Neural crest cell (in vitro differentiated cells): ENCODE results near the gene NFKBIB. TPM values are rescaled to one million over a fixed set of nuclear protein-coding genes. Genes with fewer than 3 reads are reported as not detected.

ENCODE experiments used
- DNase-seq: peaks from one replicate; pipeline ENCODE4 v3.0.0; 2021; ENCODE audit warnings: low read depth, mixed read lengths, low spot score
- H3K27ac Mint-ChIP-seq: one replicate; pipeline ENCODE4 v1.8.0; 2021; ENCODE audit warnings: mild to moderate bottlenecking, mixed read lengths; ENCODE audit not compliant: unreplicated experiment
- H3K27me3 Mint-ChIP-seq: 2 replicates; pipeline ENCODE4 v1.8.0; 2021; ENCODE audit warnings: low read depth, mild to moderate bottlenecking, mixed read lengths
- H3K36me3 Mint-ChIP-seq: 2 replicates; pipeline ENCODE4 v1.8.0; 2021; ENCODE audit warnings: low read depth, mild to moderate bottlenecking, mixed read lengths
- H3K4me1 Mint-ChIP-seq: 2 replicates; pipeline ENCODE4 v1.8.0; 2021; ENCODE audit warnings: mixed read lengths
- H3K4me3 Mint-ChIP-seq: one replicate; pipeline ENCODE4 v1.8.0; 2021; ENCODE audit warnings: mild to moderate bottlenecking, mixed read lengths
- H3K9me3 Mint-ChIP-seq: 2 replicates; pipeline ENCODE4 v1.8.0; 2021; ENCODE audit warnings: mixed read lengths
- CTCF ChIP-seq: fragments of 200-600 bp; sonication (generic); conservative IDR thresholded peaks from 2 replicates; pipeline ENCODE4 v1.5.0; 2021; ENCODE audit warnings: antibody characterized with exemption, mild to moderate bottlenecking
- total RNA-seq: library from RNA; stranded (reverse); gene quantifications from 2 replicates; pipeline ENCODE4 v1.2.1, GENCODE V29; 2021

The NFKBIB gene
- total RNA-seq, 1 donor from 2014 or later, result 21.2 TPM

- no peak overlapping the region for H3K4me3 Mint-ChIP-seq
- no peak overlapping the region for H3K27ac Mint-ChIP-seq
- no peak for DNase-seq
- TF ChIP-seq CTCF, result no peak
- H3K9me3 Mint-ChIP-seq, result no peaks in the 10 kb centered on the region
- peaks cover 12% of the 10 kb centered on the region for H3K36me3 Mint-ChIP-seq
- H3K27me3 Mint-ChIP-seq, result peaks cover 4% of the 10 kb centered on the region
- no peaks in the 10 kb centered on the region for H3K4me1 Mint-ChIP-seq
These were observed 42.2 kb downstream of the NFKBIB start for GRCh38 chr19:38941979-38942378.

- no peak for DNase-seq
- no peak for TF ChIP-seq CTCF
- no peaks in the 10 kb centered on the region for H3K9me3 Mint-ChIP-seq
- no peak overlapping the region for H3K4me3 Mint-ChIP-seq
- H3K36me3 Mint-ChIP-seq, result peaks cover 12% of the 10 kb centered on the region
- H3K27me3 Mint-ChIP-seq, result peaks cover 4% of the 10 kb centered on the region
- H3K27ac Mint-ChIP-seq, result no peak overlapping the region
- no peaks in the 10 kb centered on the region for H3K4me1 Mint-ChIP-seq
These were observed 42.9 kb downstream of the NFKBIB start for GRCh38 chr19:38942471-38943181.

GRCh38 chr19:38944981-38945506 lies 45.3 kb downstream of the NFKBIB start:
- no peak overlapping the region for H3K27ac Mint-ChIP-seq
- H3K36me3 Mint-ChIP-seq, result peaks cover 12% of the 10 kb centered on the region
- TF ChIP-seq CTCF, result no peak
- peaks cover 11% of the 10 kb centered on the region for H3K4me1 Mint-ChIP-seq
- peak overlapping the region; percentile 4 for H3K4me3 Mint-ChIP-seq
- H3K27me3 Mint-ChIP-seq, result peaks cover 3% of the 10 kb centered on the region
- H3K9me3 Mint-ChIP-seq, result no peaks in the 10 kb centered on the region
- DNase-seq, result no peak

- DNase-seq, result no peak
- peaks cover 15% of the 10 kb centered on the region for H3K4me1 Mint-ChIP-seq
- peaks cover 12% of the 10 kb centered on the region for H3K36me3 Mint-ChIP-seq
- H3K27me3 Mint-ChIP-seq, result peaks cover 3% of the 10 kb centered on the region
- H3K27ac Mint-ChIP-seq, result no peak overlapping the region
- TF ChIP-seq CTCF, result no peak
- no peak overlapping the region for H3K4me3 Mint-ChIP-seq
- no peaks in the 10 kb centered on the region for H3K9me3 Mint-ChIP-seq
These were observed 45.9 kb downstream of the NFKBIB start for GRCh38 chr19:38945562-38946228.

- Mint-ChIP-seq H3K36me3 (peaks cover 12% of the 10 kb centered on the region), H3K27ac (no peak overlapping the region), H3K4me1 (peaks cover 15% of the 10 kb centered on the region), H3K4me3 (peak overlapping the region; percentile 56), H3K27me3 (peaks cover 3% of the 10 kb centered on the region), H3K9me3 (no peaks in the 10 kb centered on the region)
- TF ChIP-seq CTCF, result no peak
- no peak for DNase-seq
These were observed 46.7 kb downstream of the NFKBIB start for GRCh38 chr19:38946229-38947010.
